A673 (cell line): ENCODE data around the gene TTC3. TPM values are rescaled to one million over a fixed set of nuclear protein-coding genes. Genes with fewer than 3 reads are reported as not detected.
A peak's percentile ranks its signal among the peaks of the same experiment; 100 is the strongest.

Experiments
- BruUV-seq: library from RNA; stranded (reverse); fragments of 400-500 nt; replicated peaks from 2 replicates; lab custom pipeline; 2021; lab: Mats Ljungman, UMichigan
- CTCF ChIA-PET: fragments of 300-600 bp; sonication (Branson Sonifier 250); formaldehyde crosslinking; loops from one replicate; lab custom pipeline; 2022; ENCODE audit warnings: antibody characterized with exemption; lab: Charles Lee
- POLR2A ChIA-PET: fragments of 300-600 bp; sonication (Branson Sonifier 250); formaldehyde crosslinking; loops from one replicate; lab custom pipeline; 2022; ENCODE audit warnings: antibody characterized with exemption; ENCODE audit not compliant: low non-redundant PET; lab: Charles Lee
- DNase-seq: peaks from one replicate; pipeline ENCODE4 v3.0.0-alpha.2; 2015; ENCODE audit warnings: low spot score
- H3K27ac ChIP-seq: fragments of 200-600 bp; sonication (generic); 2 replicates; pipeline ENCODE4 v1.5.1; 2016; ENCODE audit warnings: mixed run types, low read depth, mild to moderate bottlenecking, mixed read lengths, antibody characterized with exemption, low read length; ENCODE audit not compliant: poor library complexity, severe bottlenecking
- H3K27me3 ChIP-seq: fragments of 200-600 bp; sonication (generic); replicated peaks from 2 replicates; pipeline ENCODE4 v1.6.1; 2017; ENCODE audit warnings: mixed run types, low read depth, mild to moderate bottlenecking, mixed read lengths, antibody characterized with exemption, low read length; ENCODE audit not compliant: insufficient read depth, poor library complexity
- H3K36me3 ChIP-seq: fragments of 200-600 bp; sonication (generic); 2 replicates; pipeline ENCODE4 v1.6.1; 2016; ENCODE audit warnings: mixed run types, mild to moderate bottlenecking, mixed read lengths, antibody characterized with exemption, low read length; ENCODE audit not compliant: insufficient read depth, poor library complexity, severe bottlenecking
- H3K4me1 ChIP-seq: fragments of 200-600 bp; sonication (generic); 2 replicates; pipeline ENCODE4 v1.6.1; 2017; ENCODE audit warnings: mixed run types, mild to moderate bottlenecking, mixed read lengths, antibody characterized with exemption, low read length; ENCODE audit not compliant: insufficient read depth, poor library complexity, severe bottlenecking
- H3K4me3 ChIP-seq: fragments of 200-600 bp; sonication (generic); 2 replicates; pipeline ENCODE4 v1.5.1; 2016; ENCODE audit warnings: low read depth, mixed run types, mild to moderate bottlenecking, mixed read lengths, low read length; ENCODE audit not compliant: poor library complexity, severe bottlenecking
- H3K9me3 ChIP-seq: fragments of 200-600 bp; sonication (generic); 2 replicates; pipeline ENCODE4 v1.6.1; 2016; ENCODE audit warnings: mixed run types, low read depth, mild to moderate bottlenecking, mixed read lengths, antibody characterized with exemption, low read length; ENCODE audit not compliant: poor library complexity, severe bottlenecking
- EZH2 ChIP-seq: fragments of 200-600 bp; sonication (generic); IDR thresholded peaks from 2 replicates; pipeline ENCODE4 v1.6.1; 2017; ENCODE audit warnings: borderline replicate concordance, low read depth, mild to moderate bottlenecking, mixed read lengths, antibody characterized with exemption, low read length; ENCODE audit not compliant: poor library complexity, severe bottlenecking
- intact Hi-C: fragments of 100-400 bp; cut with micrococcal nuclease; formaldehyde crosslinking; loops from one replicate; pipeline ENCODE4 v1.10.0; 2022; ENCODE audit not compliant: unreplicated experiment
- total RNA-seq: library from RNA; stranded (reverse); gene quantifications from 2 replicates; pipeline ENCODE4 v1.2.3, GENCODE V29; 2021
- TF ChIP-seq, protein P1 (sequence below): fragments of 300-800, 200-600 bp; sonication (generic); conservative IDR thresholded peaks from 2 replicates; pipeline ENCODE4 v1.5.1; 2017; ENCODE audit warnings: low read depth, mild to moderate bottlenecking, antibody characterized with exemption, low read length, moderate library complexity, mixed read lengths

TTC3 gene
- total RNA-seq, 1 experiment from 2014 or later: 137 TPM

DNA sequence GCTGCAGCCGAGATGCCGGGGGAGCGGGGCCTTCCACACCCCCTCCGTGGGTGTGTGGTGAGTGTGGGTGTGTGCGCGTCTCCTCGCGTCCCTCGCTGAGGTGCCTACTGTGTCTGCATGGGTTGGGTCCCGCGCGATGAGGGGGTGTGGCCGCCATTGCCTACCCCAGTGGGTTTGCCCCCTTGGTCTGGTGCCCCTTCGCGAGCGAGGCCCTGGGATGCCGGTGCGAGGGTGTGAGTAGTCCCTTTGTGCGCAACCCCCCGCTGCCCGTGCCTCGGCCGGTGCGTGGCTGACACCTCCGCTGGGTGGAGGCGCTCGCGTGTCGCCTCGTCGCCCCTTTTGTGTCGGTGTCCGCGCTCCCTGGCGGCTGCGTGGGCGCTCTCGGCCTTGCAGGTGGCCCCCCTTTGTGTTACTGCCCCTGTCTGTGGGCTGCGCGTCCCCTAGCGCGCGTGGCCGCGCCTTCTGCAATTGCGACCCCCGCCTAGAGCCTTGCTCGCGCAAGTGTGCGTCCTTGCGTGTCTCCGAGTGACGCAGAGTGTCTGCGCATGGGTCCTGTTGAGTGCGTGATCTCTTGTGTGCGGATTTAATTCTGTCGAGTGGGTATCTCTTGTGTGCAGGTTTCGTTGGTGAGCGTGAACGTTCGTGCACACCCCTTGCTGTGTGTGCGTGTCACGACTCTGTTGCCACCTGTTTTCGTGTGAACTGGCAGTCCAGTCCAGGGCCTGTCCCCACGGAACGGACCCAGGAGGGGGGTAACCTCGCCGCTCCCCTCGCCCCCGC is 553 bp downstream of the TTC3 start:
- intact Hi-C loops: no loop called here
- peak; percentile 56 for DNase-seq
- ChIA-PET CTCF (no interaction called here), POLR2A (no interaction called here)
- Histone ChIP-seq H3K27me3 (no peaks in the 10 kb centered on the region), H3K4me1 (peaks cover 21% of the 10 kb centered on the region), H3K36me3 (peaks cover 9% of the 10 kb centered on the region), H3K27ac (peak overlapping the region; percentile 93), H3K9me3 (peaks cover 6% of the 10 kb centered on the region), H3K4me3 (peak overlapping the region; percentile 81)
- TF ChIP-seq, protein P1, sequence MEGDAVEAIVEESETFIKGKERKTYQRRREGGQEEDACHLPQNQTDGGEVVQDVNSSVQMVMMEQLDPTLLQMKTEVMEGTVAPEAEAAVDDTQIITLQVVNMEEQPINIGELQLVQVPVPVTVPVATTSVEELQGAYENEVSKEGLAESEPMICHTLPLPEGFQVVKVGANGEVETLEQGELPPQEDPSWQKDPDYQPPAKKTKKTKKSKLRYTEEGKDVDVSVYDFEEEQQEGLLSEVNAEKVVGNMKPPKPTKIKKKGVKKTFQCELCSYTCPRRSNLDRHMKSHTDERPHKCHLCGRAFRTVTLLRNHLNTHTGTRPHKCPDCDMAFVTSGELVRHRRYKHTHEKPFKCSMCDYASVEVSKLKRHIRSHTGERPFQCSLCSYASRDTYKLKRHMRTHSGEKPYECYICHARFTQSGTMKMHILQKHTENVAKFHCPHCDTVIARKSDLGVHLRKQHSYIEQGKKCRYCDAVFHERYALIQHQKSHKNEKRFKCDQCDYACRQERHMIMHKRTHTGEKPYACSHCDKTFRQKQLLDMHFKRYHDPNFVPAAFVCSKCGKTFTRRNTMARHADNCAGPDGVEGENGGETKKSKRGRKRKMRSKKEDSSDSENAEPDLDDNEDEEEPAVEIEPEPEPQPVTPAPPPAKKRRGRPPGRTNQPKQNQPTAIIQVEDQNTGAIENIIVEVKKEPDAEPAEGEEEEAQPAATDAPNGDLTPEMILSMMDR: peak; percentile 32; the same call in 1 of the 2 replicates
- no peak for TF ChIP-seq EZH2
- no TSS peak for BruUV-seq

- POLR2A ChIA-PET: no interaction called here
- peak; percentile 22 for DNase-seq
- Histone ChIP-seq H3K4me3 (peak overlapping the region; percentile 81), H3K27ac (peak overlapping the region; percentile 93), H3K27me3 (no peaks in the 10 kb centered on the region), H3K9me3 (peaks cover 9% of the 10 kb centered on the region), H3K36me3 (peaks cover 4% of the 10 kb centered on the region), H3K4me1 (peaks cover 21% of the 10 kb centered on the region)
- intact Hi-C loops: no loop called here
- no TSS peak for BruUV-seq
- TF ChIP-seq, protein P1: no peak
- TF ChIP-seq EZH2: no peak
- CTCF ChIA-PET: no interaction called here
Observed at GRCh38 chr21:37074197-37074510, 1.1 kb downstream of the TTC3 start.

- no peak for TF ChIP-seq EZH2
- TF ChIP-seq, protein P1: no peak
- Histone ChIP-seq H3K4me1 (peaks cover 21% of the 10 kb centered on the region), H3K9me3 (peaks cover 9% of the 10 kb centered on the region), H3K27me3 (no peaks in the 10 kb centered on the region), H3K27ac (peak overlapping the region; percentile 93), H3K36me3 (no peaks in the 10 kb centered on the region), H3K4me3 (peak overlapping the region; percentile 81)
- intact Hi-C loops: no loop called here
- no TSS peak for BruUV-seq
- DNase-seq: no peak
- POLR2A ChIA-PET: no interaction called here
- CTCF ChIA-PET: interaction anchor here (0.9 kb wide), 1 partner anchor 65 kb away, joined by 3 read pairs; no protein-coding TSS in a partner anchor
Observed at GRCh38 chr21:37074546-37074945, 1.5 kb downstream of the TTC3 start.
